HCT116 (cell line): ENCODE data around the gene CATSPERE. TPM values are rescaled to one million over a fixed set of nuclear protein-coding genes. Genes with fewer than 3 reads are reported as not detected.
A peak's percentile ranks its signal among the peaks of the same experiment; 100 is the strongest.

Experiments
- ATAC-seq: fragments of 200-7000 bp; cut with Tn5 transposase; 2 replicates; pipeline ENCODE4 v1.9.1; 2020; ENCODE audit warnings: mild to moderate bottlenecking, moderate library complexity
- BruUV-seq: library from RNA; stranded (reverse); fragments of 400-500 nt; replicated peaks from 2 replicates; lab custom pipeline; 2021; lab: Mats Ljungman, UMichigan
- CTCF ChIA-PET: fragments of 300-600 bp; sonication (Branson Sonifier 250); formaldehyde crosslinking; loops from one replicate; lab custom pipeline; 2021; ENCODE audit warnings: antibody characterized with exemption; lab: Charles Lee
- POLR2A ChIA-PET: fragments of 300-600, 350-600 bp; sonication (Branson Sonifier 250); formaldehyde crosslinking; loops from one replicate; lab custom pipeline; 2021; ENCODE audit warnings: antibody characterized with exemption; lab: Charles Lee
- RAD21 ChIA-PET, 2 experiments: fragments of 300-600 bp; sonication (Branson Sonifier 250); formaldehyde crosslinking; loops; one replicate each; lab custom pipeline; 2023; ENCODE audit warnings: low total read pairs in 2 of 2; ENCODE audit not compliant: uncharacterized antibody in 2 of 2, unreplicated experiment in 2 of 2, low non-redundant PET in 1 of 2; lab: Charles Lee
- DNase-seq: peaks from one replicate; pipeline ENCODE4 v3.0.0-alpha.2; 2010; ENCODE audit warnings: low read depth, low spot score
- H2AFZ ChIP-seq: fragments of 200-600 bp; shearing (Covaris generic), sonication (generic); 2 replicates; pipeline ENCODE4 v1.6.1; 2017; ENCODE audit warnings: low read depth, mixed run types, mixed read lengths, antibody characterized with exemption, low read length; ENCODE audit not compliant: poor library complexity, severe bottlenecking
- H3K27ac ChIP-seq: 2 replicates; pipeline ENCODE4 v1.5.1; 2012; ENCODE audit warnings: low read depth, low read length
- H3K27me3 ChIP-seq: fragments of 200-600 bp; sonication (generic); 2 replicates; pipeline ENCODE4 v1.6.1; 2016; ENCODE audit warnings: mixed run types, low read length, mixed read lengths; ENCODE audit not compliant: insufficient read depth
- H3K36me3 ChIP-seq, 2 experiments: fragments of 200-500 bp in 1 of 2; fragments of 200-600 bp in 1 of 2; sonication (Bioruptor generic) in 1 of 2; sonication (generic) in 1 of 2; 2 replicates each; pipeline versions ENCODE4 v1.5.1 to v1.6.1; 2014 to 2016; ENCODE audit warnings: low read length in 2 of 2, inconsistent platforms in 1 of 2, mixed read lengths in 1 of 2, mixed run types in 1 of 2; ENCODE audit not compliant: insufficient read depth in 2 of 2, control insufficient read depth in 1 of 2
- H3K4me1 ChIP-seq, 2 experiments: fragments of 200-600 bp in 1 of 2; sonication (generic) in 1 of 2; 2 replicates each; pipeline versions ENCODE4 v1.5.1 to v1.6.1; 2012 to 2017; ENCODE audit warnings: low read length in 2 of 2, inconsistent platforms in 1 of 2, mild to moderate bottlenecking in 1 of 2, mixed read lengths in 1 of 2, mixed run types in 1 of 2, moderate library complexity in 1 of 2; ENCODE audit not compliant: insufficient read depth in 2 of 2, control insufficient read depth in 1 of 2
- H3K4me2 ChIP-seq: fragments of 200-600 bp; sonication (generic); 2 replicates; pipeline ENCODE4 v1.6.1; 2017; ENCODE audit warnings: mixed run types, low read length, mixed read lengths
- H3K4me3 ChIP-seq, 2 experiments: fragments of 200-600 bp in 1 of 2; sonication (generic) in 1 of 2; replicated peaks in 1 of 2; 2 replicates each; pipeline ENCODE4 v1.5.1; 2011 to 2016; ENCODE audit warnings: low read length in 2 of 2, control low read depth in 1 of 2, low read depth in 1 of 2, mild to moderate bottlenecking in 1 of 2, mixed read lengths in 1 of 2, mixed run types in 1 of 2
- H3K79me2 ChIP-seq: fragments of 200-600 bp; sonication (generic); 2 replicates; pipeline ENCODE4 v1.6.1; 2017; ENCODE audit warnings: mild to moderate bottlenecking, mixed run types, low read length, moderate library complexity, mixed read lengths; ENCODE audit not compliant: insufficient read depth
- H3K9ac ChIP-seq: fragments of 200-600 bp; sonication (generic); 2 replicates; pipeline ENCODE4 v1.6.1; 2016; ENCODE audit warnings: low read length, mixed read lengths
- H3K9me2 ChIP-seq: fragments of 200-600 bp; sonication (generic), shearing (Covaris generic); 2 replicates; pipeline ENCODE4 v1.6.1; 2017; ENCODE audit warnings: mixed run types, mild to moderate bottlenecking, moderate library complexity; ENCODE audit not compliant: insufficient read depth
- H3K9me3 ChIP-seq, 2 experiments: fragments of 200-500 bp in 1 of 2; fragments of 200-600 bp in 1 of 2; sonication (Bioruptor generic) in 1 of 2; sonication (generic) in 1 of 2; 2 replicates each; pipeline ENCODE4 v1.6.1; 2014 to 2017; ENCODE audit warnings: low read length in 2 of 2, mixed read lengths in 2 of 2, inconsistent platforms in 1 of 2, low read depth in 1 of 2, mild to moderate bottlenecking in 1 of 2, mixed run types in 1 of 2, moderate library complexity in 1 of 2; ENCODE audit not compliant: control insufficient read depth in 1 of 2, insufficient read depth in 1 of 2
- H4K20me1 ChIP-seq: fragments of 200-600 bp; sonication (generic), shearing (Covaris generic); 2 replicates; pipeline ENCODE4 v1.6.1; 2017; ENCODE audit warnings: mixed run types, mild to moderate bottlenecking, moderate library complexity; ENCODE audit not compliant: insufficient read depth
- CBX3 ChIP-seq: IDR thresholded peaks from 2 replicates; pipeline ENCODE4 v1.6.1; 2012; ENCODE audit warnings: low read depth
- CEBPB ChIP-seq: IDR thresholded peaks from 2 replicates; pipeline ENCODE4 v1.6.1; 2012; ENCODE audit warnings: low read depth
- EGR1 ChIP-seq: IDR thresholded peaks from 2 replicates; pipeline ENCODE4 v1.6.1; 2012; ENCODE audit warnings: low read depth
- ELF1 ChIP-seq: IDR thresholded peaks from 2 replicates; pipeline ENCODE4 v1.6.1; 2012; ENCODE audit warnings: low read depth, borderline replicate concordance
- EZH2 ChIP-seq: fragments of 200-600 bp; sonication (generic); IDR thresholded peaks from 2 replicates; pipeline ENCODE4 v1.6.1; 2017; ENCODE audit warnings: antibody characterized with exemption, mixed run types
- EZH2phosphoT487 ChIP-seq: fragments of 200-600 bp; IDR thresholded peaks from 2 replicates; pipeline ENCODE4 v1.6.1; 2018; ENCODE audit warnings: antibody characterized with exemption, borderline replicate concordance
- FOSL1 ChIP-seq: IDR thresholded peaks from 2 replicates; pipeline ENCODE4 v1.6.1; 2012; ENCODE audit warnings: low read depth
- JUND ChIP-seq: IDR thresholded peaks from 2 replicates; pipeline ENCODE4 v1.6.1; 2012
- POLR2A ChIP-seq: IDR thresholded peaks from 2 replicates; pipeline ENCODE4 v1.7.0; 2011; ENCODE audit warnings: borderline replicate concordance; ENCODE audit not compliant: insufficient read depth, insufficient read length; ENCODE audit errors: extremely low read depth
- POLR2AphosphoS5 ChIP-seq: IDR thresholded peaks from 2 replicates; pipeline ENCODE4 v1.6.1; 2011; ENCODE audit warnings: mild to moderate bottlenecking, low read depth, low read length, moderate library complexity
- RAD21 ChIP-seq: IDR thresholded peaks from 2 replicates; pipeline ENCODE4 v1.6.1; 2012; ENCODE audit warnings: low read depth, mild to moderate bottlenecking
- SIN3A ChIP-seq: IDR thresholded peaks from 2 replicates; pipeline ENCODE4 v1.6.1; 2012; ENCODE audit warnings: low read depth
- SP1 ChIP-seq: IDR thresholded peaks from 2 replicates; pipeline ENCODE4 v1.6.1; 2012; ENCODE audit warnings: low read depth
- TCF7L2 ChIP-seq: IDR thresholded peaks from 2 replicates; pipeline ENCODE4 v1.7.0; 2011; ENCODE audit warnings: borderline replicate concordance, inconsistent platforms; ENCODE audit not compliant: insufficient read depth, insufficient read length; ENCODE audit errors: extremely low read depth
- ZFX ChIP-seq: fragments of 450-650 bp; IDR thresholded peaks from 2 replicates; pipeline ENCODE4 v1.6.1; 2017
- ZNF274 ChIP-seq: fragments of 200-500 bp; sonication (Bioruptor generic); IDR thresholded peaks from 2 replicates; pipeline ENCODE4 v1.6.1; 2014; ENCODE audit warnings: mild to moderate bottlenecking, low read depth, low read length, inconsistent platforms
- intact Hi-C: fragments of 100-400 bp; cut with micrococcal nuclease; formaldehyde crosslinking; loops from 2 replicates; pipeline ENCODE4 v1.10.0; 2022
- total RNA-seq: library from RNA; stranded (reverse); gene quantifications from one replicate; pipeline ENCODE4 v1.2.1, GENCODE V29; 2021; ENCODE audit not compliant: unreplicated experiment
- TF ChIP-seq, protein P1 (sequence below): IDR thresholded peaks from 2 replicates; pipeline ENCODE4 v1.6.1; 2012
- TF ChIP-seq, protein P2 (sequence below): IDR thresholded peaks from 2 replicates; pipeline ENCODE4 v1.6.1; 2012
- TF ChIP-seq, protein P3 (sequence below): IDR thresholded peaks from 2 replicates; pipeline ENCODE4 v1.6.1; 2012; ENCODE audit warnings: low read depth
- TF ChIP-seq, protein P4 (sequence below): IDR thresholded peaks from 2 replicates; pipeline ENCODE4 v1.6.1; 2011; ENCODE audit warnings: mild to moderate bottlenecking, low read length, moderate library complexity; ENCODE audit not compliant: insufficient replicate concordance; ENCODE audit errors: extremely low read depth

CATSPERE gene
- total RNA-seq, 1 experiment from 2014 or later, result 0.34 TPM

DNA sequence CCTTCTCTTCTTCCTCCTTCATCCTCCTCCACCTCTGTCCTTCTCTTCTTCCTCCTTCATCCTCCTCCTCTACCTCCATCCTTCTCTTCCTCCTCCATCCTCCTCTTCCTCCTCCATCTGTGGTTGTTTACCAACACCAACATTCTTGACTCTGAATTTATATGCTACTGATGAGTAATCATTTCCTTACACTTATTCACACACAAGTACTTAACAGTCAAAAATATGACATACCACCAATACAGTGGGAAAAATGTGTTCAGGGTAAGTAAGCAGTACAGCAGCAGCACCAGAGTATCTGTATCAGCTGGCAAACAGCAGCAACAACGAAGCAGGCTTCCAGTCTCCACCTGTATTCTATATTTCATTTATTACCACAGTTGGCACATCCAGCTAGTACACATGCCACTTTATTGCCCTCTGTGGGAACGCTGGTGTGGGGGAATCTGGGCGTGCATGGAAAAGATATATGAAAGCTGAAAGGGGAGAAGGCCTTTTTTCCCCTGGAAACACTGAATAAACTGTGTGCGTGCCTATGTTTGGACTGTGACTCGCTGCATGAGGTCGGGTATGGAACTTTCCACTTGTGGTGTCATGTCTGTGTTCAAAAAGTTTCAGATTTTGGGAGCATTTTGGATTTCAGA is 25.4 kb upstream of the CATSPERE start:
- ChIA-PET RAD21 (no interaction called here), CTCF (no interaction called here), POLR2A (no interaction called here)
- peak overlapping the region; percentile 48 for H3K27ac ChIP-seq
- H2AFZ ChIP-seq, result no peak overlapping the region
- H4K20me1 ChIP-seq, result no peaks in the 10 kb centered on the region
- ATAC-seq, result no peak; the same call in 1 of the 2 replicates
- no peaks in the 10 kb centered on the region for H3K9me3 ChIP-seq
- peak overlapping the region; percentile 7; the same call in 1 of the 2 replicates for H3K9ac ChIP-seq
- TSS peak; percentile 6 for BruUV-seq
- H3K4me1 ChIP-seq, result peaks cover 32 to 43% of the 10 kb centered on the region in 2 experiments
- H3K79me2 ChIP-seq, result peaks cover 45% of the 10 kb centered on the region
- no peaks in the 10 kb centered on the region for H3K27me3 ChIP-seq
- H3K4me2 ChIP-seq, result peak overlapping the region; percentile 24
- intact Hi-C loops, result no loop called here
- peaks cover 5 to 9% of the 10 kb centered on the region in 2 experiments; a peak in 3 of 4 replicates for H3K36me3 ChIP-seq
- DNase-seq, result peak; percentile 12
- no peaks in the 10 kb centered on the region for H3K9me2 ChIP-seq
- no peak overlapping the region for H3K4me3 ChIP-seq
- TF ChIP-seq, protein P1, sequence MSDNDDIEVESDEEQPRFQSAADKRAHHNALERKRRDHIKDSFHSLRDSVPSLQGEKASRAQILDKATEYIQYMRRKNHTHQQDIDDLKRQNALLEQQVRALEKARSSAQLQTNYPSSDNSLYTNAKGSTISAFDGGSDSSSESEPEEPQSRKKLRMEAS, result no peak
- TF ChIP-seq, protein P2, sequence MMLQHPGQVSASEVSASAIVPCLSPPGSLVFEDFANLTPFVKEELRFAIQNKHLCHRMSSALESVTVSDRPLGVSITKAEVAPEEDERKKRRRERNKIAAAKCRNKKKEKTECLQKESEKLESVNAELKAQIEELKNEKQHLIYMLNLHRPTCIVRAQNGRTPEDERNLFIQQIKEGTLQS, result peak; percentile 55; the same call in 1 of the 2 replicates
- TF ChIP-seq TCF7L2, result no peak
- no peak for TF ChIP-seq CBX3
- no peak; the same call in 1 of the 2 replicates for TF ChIP-seq POLR2AphosphoS5
- 0 out of 2 replicates have a peak, but pooled peaks have one; percentile 16 for TF ChIP-seq CEBPB
- TF ChIP-seq POLR2A, result no peak
- no peak for TF ChIP-seq RAD21
- peak; percentile 76 for TF ChIP-seq SP1
- no peak for TF ChIP-seq EZH2
- TF ChIP-seq EGR1, result peak; percentile 35; the same call in 1 of the 2 replicates
- peak; percentile 65 for TF ChIP-seq FOSL1
- TF ChIP-seq ZFX, result no peak
- no peak for TF ChIP-seq EZH2phosphoT487
- TF ChIP-seq, protein P3, sequence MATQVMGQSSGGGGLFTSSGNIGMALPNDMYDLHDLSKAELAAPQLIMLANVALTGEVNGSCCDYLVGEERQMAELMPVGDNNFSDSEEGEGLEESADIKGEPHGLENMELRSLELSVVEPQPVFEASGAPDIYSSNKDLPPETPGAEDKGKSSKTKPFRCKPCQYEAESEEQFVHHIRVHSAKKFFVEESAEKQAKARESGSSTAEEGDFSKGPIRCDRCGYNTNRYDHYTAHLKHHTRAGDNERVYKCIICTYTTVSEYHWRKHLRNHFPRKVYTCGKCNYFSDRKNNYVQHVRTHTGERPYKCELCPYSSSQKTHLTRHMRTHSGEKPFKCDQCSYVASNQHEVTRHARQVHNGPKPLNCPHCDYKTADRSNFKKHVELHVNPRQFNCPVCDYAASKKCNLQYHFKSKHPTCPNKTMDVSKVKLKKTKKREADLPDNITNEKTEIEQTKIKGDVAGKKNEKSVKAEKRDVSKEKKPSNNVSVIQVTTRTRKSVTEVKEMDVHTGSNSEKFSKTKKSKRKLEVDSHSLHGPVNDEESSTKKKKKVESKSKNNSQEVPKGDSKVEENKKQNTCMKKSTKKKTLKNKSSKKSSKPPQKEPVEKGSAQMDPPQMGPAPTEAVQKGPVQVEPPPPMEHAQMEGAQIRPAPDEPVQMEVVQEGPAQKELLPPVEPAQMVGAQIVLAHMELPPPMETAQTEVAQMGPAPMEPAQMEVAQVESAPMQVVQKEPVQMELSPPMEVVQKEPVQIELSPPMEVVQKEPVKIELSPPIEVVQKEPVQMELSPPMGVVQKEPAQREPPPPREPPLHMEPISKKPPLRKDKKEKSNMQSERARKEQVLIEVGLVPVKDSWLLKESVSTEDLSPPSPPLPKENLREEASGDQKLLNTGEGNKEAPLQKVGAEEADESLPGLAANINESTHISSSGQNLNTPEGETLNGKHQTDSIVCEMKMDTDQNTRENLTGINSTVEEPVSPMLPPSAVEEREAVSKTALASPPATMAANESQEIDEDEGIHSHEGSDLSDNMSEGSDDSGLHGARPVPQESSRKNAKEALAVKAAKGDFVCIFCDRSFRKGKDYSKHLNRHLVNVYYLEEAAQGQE, result no peak
- no peak for TF ChIP-seq ELF1
- no peak for TF ChIP-seq ZNF274
- TF ChIP-seq, protein P4, sequence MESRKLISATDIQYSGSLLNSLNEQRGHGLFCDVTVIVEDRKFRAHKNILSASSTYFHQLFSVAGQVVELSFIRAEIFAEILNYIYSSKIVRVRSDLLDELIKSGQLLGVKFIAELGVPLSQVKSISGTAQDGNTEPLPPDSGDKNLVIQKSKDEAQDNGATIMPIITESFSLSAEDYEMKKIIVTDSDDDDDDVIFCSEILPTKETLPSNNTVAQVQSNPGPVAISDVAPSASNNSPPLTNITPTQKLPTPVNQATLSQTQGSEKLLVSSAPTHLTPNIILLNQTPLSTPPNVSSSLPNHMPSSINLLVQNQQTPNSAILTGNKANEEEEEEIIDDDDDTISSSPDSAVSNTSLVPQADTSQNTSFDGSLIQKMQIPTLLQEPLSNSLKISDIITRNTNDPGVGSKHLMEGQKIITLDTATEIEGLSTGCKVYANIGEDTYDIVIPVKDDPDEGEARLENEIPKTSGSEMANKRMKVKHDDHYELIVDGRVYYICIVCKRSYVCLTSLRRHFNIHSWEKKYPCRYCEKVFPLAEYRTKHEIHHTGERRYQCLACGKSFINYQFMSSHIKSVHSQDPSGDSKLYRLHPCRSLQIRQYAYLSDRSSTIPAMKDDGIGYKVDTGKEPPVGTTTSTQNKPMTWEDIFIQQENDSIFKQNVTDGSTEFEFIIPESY, result no peak
- peak; percentile 56 for TF ChIP-seq JUND
- no peak for TF ChIP-seq SIN3A
